ENCODE results near the gene ARFGEF3. TPM values are rescaled to one million over a fixed set of nuclear protein-coding genes. Genes with fewer than 3 reads are reported as not detected.

Gene ARFGEF3
- polyA plus RNA-seq, 4 donors: 1.2 to 8.6 (median 5.8) TPM

GRCh38 chr6:138238368-138238767, 76.6 kb downstream of the ARFGEF3 start:
- no peak for DNase-seq (ENCODE audit: low read depth in 4 of 4, low spot score in 3 of 4)

- no peak for DNase-seq (ENCODE audit: low read depth in 4 of 4, low spot score in 3 of 4)
Measured at GRCh38 chr6:138239774-138240173, 78.0 kb downstream of the ARFGEF3 start.

- no peak for DNase-seq (ENCODE audit: low read depth in 4 of 4, low spot score in 3 of 4)
Measured at GRCh38 chr6:138240476-138241245, 78.9 kb downstream of the ARFGEF3 start.

GRCh38 chr6:138241381-138241780, 79.6 kb downstream of the ARFGEF3 start:
- no peak for DNase-seq (ENCODE audit: low read depth in 4 of 4, low spot score in 3 of 4)

- DNase-seq (ENCODE audit: low read depth in 4 of 4, low spot score in 3 of 4): no peak
Measured at GRCh38 chr6:138241934-138242333, 80.2 kb downstream of the ARFGEF3 start.

- DNase-seq (ENCODE audit: low read depth in 4 of 4, low spot score in 3 of 4): no peak
Measured at GRCh38 chr6:138242987-138243592, 81.4 kb downstream of the ARFGEF3 start.

- DNase-seq (ENCODE audit: low read depth in 4 of 4, low spot score in 3 of 4): no peak
Measured at GRCh38 chr6:138245751-138246150, 84.0 kb downstream of the ARFGEF3 start.

- no peak for DNase-seq (ENCODE audit: low read depth in 4 of 4, low spot score in 3 of 4)
Measured at GRCh38 chr6:138246650-138247440, 85.1 kb downstream of the ARFGEF3 start.

GRCh38 chr6:138248011-138248410, 86.3 kb downstream of the ARFGEF3 start:
- DNase-seq (ENCODE audit: low read depth in 4 of 4, low spot score in 3 of 4): no peak

GRCh38 chr6:138248878-138249277, 87.1 kb downstream of the ARFGEF3 start:
- no peak for DNase-seq (ENCODE audit: low read depth in 4 of 4, low spot score in 3 of 4)

GRCh38 chr6:138250053-138250452, 88.3 kb downstream of the ARFGEF3 start:
- no peak for DNase-seq (ENCODE audit: low read depth in 4 of 4, low spot score in 3 of 4)

- DNase-seq (ENCODE audit: low read depth in 4 of 4, low spot score in 3 of 4): no peak
Measured at GRCh38 chr6:138250513-138251247, 88.9 kb downstream of the ARFGEF3 start.

- DNase-seq (ENCODE audit: low read depth in 4 of 4, low spot score in 3 of 4): no peak
Measured at GRCh38 chr6:138253731-138254130, 92.0 kb downstream of the ARFGEF3 start.

- no peak for DNase-seq (ENCODE audit: low read depth in 4 of 4, low spot score in 3 of 4)
Measured at GRCh38 chr6:138255443-138255842, 93.7 kb downstream of the ARFGEF3 start.

GRCh38 chr6:138257638-138258040, 95.9 kb downstream of the ARFGEF3 start:
- DNase-seq (ENCODE audit: low read depth in 4 of 4, low spot score in 3 of 4): no peak

GRCh38 chr6:138258197-138258596, 96.5 kb downstream of the ARFGEF3 start:
- DNase-seq (ENCODE audit: low read depth in 4 of 4, low spot score in 3 of 4): no peak

GRCh38 chr6:138258991-138259390, 97.3 kb downstream of the ARFGEF3 start:
- no peak for DNase-seq (ENCODE audit: low read depth in 4 of 4, low spot score in 3 of 4)

GRCh38 chr6:138261116-138261780, 99.5 kb downstream of the ARFGEF3 start:
- no peak for DNase-seq (ENCODE audit: low read depth in 4 of 4, low spot score in 3 of 4)

GRCh38 chr6:138263963-138264362, 102.2 kb downstream of the ARFGEF3 start:
- DNase-seq (ENCODE audit: low read depth in 4 of 4, low spot score in 3 of 4): no peak

- no peak for DNase-seq (ENCODE audit: low read depth in 4 of 4, low spot score in 3 of 4)
Measured at GRCh38 chr6:138264372-138264880, 102.7 kb downstream of the ARFGEF3 start.
